ENCODE results near the gene SLC35A4.
"Not testable (repeated sequence)": the region's sequence is repeated elsewhere in the genome, so short reads cannot be mapped to it uniquely, and the experiment has no call there.

Gene SLC35A4

GRCh38 chr5:140600096-140600495, 35.5 kb downstream of the SLC35A4 start:
- Histone ChIP-seq H3K27me3 (ENCODE audit: control insufficient read depth, insufficient read depth, low read length) (no peaks in the 10 kb centered on the region), H3K9ac (ENCODE audit: low read length) (no peak overlapping the region), H3K36me3 (ENCODE audit: control insufficient read depth, insufficient read depth, low read length) (no peaks in the 10 kb centered on the region), H3K27ac (ENCODE audit: low read depth, low read length) (no peak overlapping the region), H3K4me3 (ENCODE audit: low read length) (no peak overlapping the region), H3K4me1 (ENCODE audit: control insufficient read depth, insufficient read depth, low read length) (no peaks in the 10 kb centered on the region)

GRCh38 chr5:140602147-140602546, 37.5 kb downstream of the SLC35A4 start:
- H3K27ac ChIP-seq (ENCODE audit: low read depth, low read length) = no peak overlapping the region
- no peaks in the 10 kb centered on the region for H3K27me3 ChIP-seq (ENCODE audit: control insufficient read depth, insufficient read depth, low read length)
- no peaks in the 10 kb centered on the region for H3K4me1 ChIP-seq (ENCODE audit: control insufficient read depth, insufficient read depth, low read length)
- no peak overlapping the region for H3K9ac ChIP-seq (ENCODE audit: low read length)
- H3K4me3 ChIP-seq (ENCODE audit: low read length) = no peak overlapping the region
- H3K36me3 ChIP-seq (ENCODE audit: control insufficient read depth, insufficient read depth, low read length) = no peaks in the 10 kb centered on the region

- not testable (repeated sequence) for H3K27me3 ChIP-seq (ENCODE audit: control insufficient read depth, insufficient read depth, low read length); H3K4me3 ChIP-seq (ENCODE audit: low read length); H3K4me1 ChIP-seq (ENCODE audit: control insufficient read depth, insufficient read depth, low read length); H3K9ac ChIP-seq (ENCODE audit: low read length); H3K27ac ChIP-seq (ENCODE audit: low read depth, low read length); H3K36me3 ChIP-seq (ENCODE audit: control insufficient read depth, insufficient read depth, low read length)
Observed at GRCh38 chr5:140603446-140603698, 38.7 kb downstream of the SLC35A4 start.

DNA sequence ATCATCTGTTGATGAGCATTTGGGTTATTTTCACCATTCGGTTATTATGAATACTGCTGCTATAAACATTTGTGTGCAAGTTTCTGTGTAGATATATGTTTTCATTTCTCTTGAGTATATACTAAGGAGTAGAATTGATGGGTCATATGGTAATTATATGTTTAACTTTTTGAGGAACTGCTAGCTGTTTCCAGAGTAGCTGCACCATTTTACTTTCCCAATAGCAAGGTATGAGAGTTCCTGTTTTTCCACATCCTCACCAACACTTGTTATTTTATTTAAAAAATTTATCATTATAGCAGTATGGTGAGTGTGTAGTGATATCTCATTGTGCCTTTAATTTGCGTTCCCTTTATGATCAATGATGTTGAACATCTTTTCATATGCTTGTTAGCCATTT, 39.1 kb downstream of the SLC35A4 start:
- no peaks in the 10 kb centered on the region for H3K4me1 ChIP-seq (ENCODE audit: control insufficient read depth, insufficient read depth, low read length)
- no peaks in the 10 kb centered on the region for H3K36me3 ChIP-seq (ENCODE audit: control insufficient read depth, insufficient read depth, low read length)

GRCh38 chr5:140605879-140606278, 41.3 kb downstream of the SLC35A4 start:
- H3K4me1 ChIP-seq (ENCODE audit: control insufficient read depth, insufficient read depth, low read length) = no peaks in the 10 kb centered on the region
- H3K4me3 ChIP-seq (ENCODE audit: low read length) = no peak overlapping the region
- no peaks in the 10 kb centered on the region for H3K36me3 ChIP-seq (ENCODE audit: control insufficient read depth, insufficient read depth, low read length)
- no peak overlapping the region for H3K9ac ChIP-seq (ENCODE audit: low read length)
- H3K27me3 ChIP-seq (ENCODE audit: control insufficient read depth, insufficient read depth, low read length) = no peaks in the 10 kb centered on the region
- H3K27ac ChIP-seq (ENCODE audit: low read depth, low read length) = no peak overlapping the region

More for the DNA sequence above, 39.1 kb downstream of the SLC35A4 start:
- Histone ChIP-seq H3K27ac (ENCODE audit: low read depth, low read length) (no peak overlapping the region), H3K9ac (ENCODE audit: low read length) (no peak overlapping the region), H3K4me3 (ENCODE audit: low read length) (no peak overlapping the region), H3K27me3 (ENCODE audit: control insufficient read depth, insufficient read depth, low read length) (no peaks in the 10 kb centered on the region)

GRCh38 chr5:140607031-140607430, 42.4 kb downstream of the SLC35A4 start:
- H3K9ac ChIP-seq (ENCODE audit: low read length) = no peak overlapping the region
- no peak overlapping the region for H3K27ac ChIP-seq (ENCODE audit: low read depth, low read length)
- H3K4me3 ChIP-seq (ENCODE audit: low read length) = no peak overlapping the region
- H3K4me1 ChIP-seq (ENCODE audit: control insufficient read depth, insufficient read depth, low read length) = no peaks in the 10 kb centered on the region
- H3K27me3 ChIP-seq (ENCODE audit: control insufficient read depth, insufficient read depth, low read length) = no peaks in the 10 kb centered on the region
- no peaks in the 10 kb centered on the region for H3K36me3 ChIP-seq (ENCODE audit: control insufficient read depth, insufficient read depth, low read length)

- Histone ChIP-seq H3K36me3 (ENCODE audit: control insufficient read depth, insufficient read depth, low read length) (no peaks in the 10 kb centered on the region), H3K27ac (ENCODE audit: low read depth, low read length) (peak overlapping the region; percentile 66), H3K27me3 (ENCODE audit: control insufficient read depth, insufficient read depth, low read length) (no peaks in the 10 kb centered on the region), H3K9ac (ENCODE audit: low read length) (no peak overlapping the region), H3K4me1 (ENCODE audit: control insufficient read depth, insufficient read depth, low read length) (no peaks in the 10 kb centered on the region), H3K4me3 (ENCODE audit: low read length) (no peak overlapping the region)
Observed at GRCh38 chr5:140608722-140609121, 44.1 kb downstream of the SLC35A4 start.

DNA sequence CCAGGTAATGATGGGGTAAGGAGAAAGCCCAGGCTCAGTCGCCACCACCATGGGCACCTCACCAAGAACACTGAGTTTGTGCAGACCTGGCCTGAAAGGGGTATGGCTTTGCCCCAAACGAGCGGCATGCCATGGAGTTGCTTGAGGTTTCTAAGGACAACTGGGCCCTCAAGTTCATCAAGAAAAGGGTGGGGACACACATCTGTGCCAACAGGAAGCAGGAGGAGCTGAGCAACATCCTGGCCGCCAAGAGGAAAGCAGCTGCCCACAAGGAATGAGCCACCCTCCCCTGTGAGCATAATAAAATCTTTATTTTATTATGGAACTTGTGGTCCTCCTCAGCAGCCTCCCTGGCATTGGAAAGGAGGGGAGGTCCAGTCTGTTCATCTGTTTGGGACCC, 44.5 kb downstream of the SLC35A4 start:
- Histone ChIP-seq H3K36me3 (ENCODE audit: control insufficient read depth, insufficient read depth, low read length) (no peaks in the 10 kb centered on the region), H3K4me3 (ENCODE audit: low read length) (no peak overlapping the region), H3K27ac (ENCODE audit: low read depth, low read length) (peak overlapping the region; percentile 66), H3K4me1 (ENCODE audit: control insufficient read depth, insufficient read depth, low read length) (no peaks in the 10 kb centered on the region), H3K27me3 (ENCODE audit: control insufficient read depth, insufficient read depth, low read length) (no peaks in the 10 kb centered on the region), H3K9ac (ENCODE audit: low read length) (no peak overlapping the region)

GRCh38 chr5:140611020-140611521, 46.4 kb downstream of the SLC35A4 start:
- no peaks in the 10 kb centered on the region for H3K36me3 ChIP-seq (ENCODE audit: control insufficient read depth, insufficient read depth, low read length)
- H3K4me1 ChIP-seq (ENCODE audit: control insufficient read depth, insufficient read depth, low read length) = no peaks in the 10 kb centered on the region
- H3K9ac ChIP-seq (ENCODE audit: low read length) = no peak overlapping the region
- H3K4me3 ChIP-seq (ENCODE audit: low read length) = no peak overlapping the region
- H3K27me3 ChIP-seq (ENCODE audit: control insufficient read depth, insufficient read depth, low read length) = no peaks in the 10 kb centered on the region
- no peak overlapping the region for H3K27ac ChIP-seq (ENCODE audit: low read depth, low read length)
